Gastrocnemius medialis (tissue), 4 donors: ENCODE results near the gene ZFY.

Source experiments
- CTCF ChIP-seq, 5 experiments: fragments of 450-650 bp in 3 of 5; fragments of 200-600 bp in 2 of 5; sonication (generic) in 2 of 5; IDR thresholded peaks in 4 of 5; conservative IDR thresholded peaks in 1 of 5; 1 replicate in 4 of 5; 2 replicates in 1 of 5; pipeline ENCODE4 v1.5.1; 2016 to 2019; ENCODE audit warnings: antibody characterized with exemption in 5 of 5, mild to moderate bottlenecking in 3 of 5, moderate library complexity in 3 of 5
- POLR2A ChIP-seq, 2 donors: fragments of 450-650 bp; IDR thresholded peaks; one replicate each; pipeline ENCODE4 v1.6.1; 2017; ENCODE audit warnings: antibody characterized with exemption in 2 of 2, mild to moderate bottlenecking in 2 of 2, moderate library complexity in 2 of 2

- TF ChIP-seq CTCF (IDR thresholded peaks at IDR 0.05 in 4 of 5, conservative IDR thresholded peaks at IDR 0.05 in 1 of 5) = no peak
- no peak for TF ChIP-seq POLR2A (IDR thresholded peaks at IDR 0.05)
These were observed 29.6 kb downstream of the ZFY start for GRCh38 chrY:2964814-2965213.
